Keratinocyte (primary cell): Measurements from ENCODE around the gene PARVA. TPM values are rescaled to one million over a fixed set of nuclear protein-coding genes. Genes with fewer than 3 reads are reported as not detected.

Experiments used
- DNase-seq: peaks from one replicate; pipeline ENCODE4 v3.0.0-alpha.2; 2011; ENCODE audit warnings: low read depth, missing footprints, low spot score
- FAIRE-seq: peaks from 2 replicates; lab custom pipeline; 2011; peaks lifted over from hg19 to GRCh38; lab: Jason Lieb, UNC
- H2AFZ ChIP-seq: 2 replicates; pipeline ENCODE4 v1.6.0; 2012; ENCODE audit warnings: low read length, control low read depth, inconsistent platforms; ENCODE audit not compliant: control insufficient read depth
- H3K27ac ChIP-seq: 2 replicates; pipeline ENCODE4 v1.5.1; 2011; ENCODE audit warnings: low read length; ENCODE audit not compliant: control insufficient read depth, insufficient read depth
- H3K27me3 ChIP-seq: 3 replicates; pipeline ENCODE4 v1.6.0; 2011; ENCODE audit warnings: low read length; ENCODE audit not compliant: control insufficient read depth, insufficient read depth; ENCODE audit errors: extremely low read depth
- H3K36me3 ChIP-seq, 2 experiments: 2 replicates in 1 of 2; 3 replicates in 1 of 2; pipeline ENCODE4 v1.5.1; 2011; ENCODE audit warnings: low read length in 2 of 2, mild to moderate bottlenecking in 1 of 2; ENCODE audit not compliant: control insufficient read depth in 2 of 2, insufficient read depth in 2 of 2; ENCODE audit errors: extremely low read depth in 1 of 2
- H3K4me1 ChIP-seq: 3 replicates; pipeline ENCODE4 v1.5.1; 2011; ENCODE audit warnings: low read length; ENCODE audit not compliant: control insufficient read depth, insufficient read depth; ENCODE audit errors: extremely low read depth
- H3K4me2 ChIP-seq: 3 replicates; pipeline ENCODE4 v1.6.0; 2011; ENCODE audit warnings: low read depth, low read length; ENCODE audit not compliant: control insufficient read depth, insufficient read depth; ENCODE audit errors: extremely low read depth
- H3K4me3 ChIP-seq, 3 experiments: fragments of 200-600 bp in 1 of 3; sonication (generic) in 1 of 3; 2 replicates in 2 of 3; 3 replicates in 1 of 3; pipeline ENCODE4 v1.5.1; 2011 to 2016; ENCODE audit warnings: low read length in 3 of 3, mild to moderate bottlenecking in 3 of 3, control low read depth in 2 of 3, inconsistent platforms in 1 of 3, low read depth in 1 of 3, mixed read lengths in 1 of 3, mixed run types in 1 of 3, moderate library complexity in 1 of 3; ENCODE audit not compliant: control insufficient read depth in 2 of 3, insufficient read depth in 2 of 3; ENCODE audit errors: extremely low read depth in 1 of 3
- H3K79me2 ChIP-seq: 2 replicates; pipeline ENCODE4 v1.6.0; 2012; ENCODE audit warnings: low read length; ENCODE audit not compliant: control insufficient read depth, insufficient read depth
- H3K9ac ChIP-seq: 3 replicates; pipeline ENCODE4 v1.6.0; 2011; ENCODE audit warnings: low read length; ENCODE audit not compliant: control insufficient read depth, insufficient read depth; ENCODE audit errors: extremely low read depth
- H3K9me1 ChIP-seq: 3 replicates; pipeline ENCODE4 v1.6.0; 2011; ENCODE audit warnings: low read length; ENCODE audit not compliant: control insufficient read depth, insufficient read depth; ENCODE audit errors: extremely low read depth
- H3K9me3 ChIP-seq: 2 replicates; pipeline ENCODE4 v1.5.1; 2012; ENCODE audit warnings: low read depth, low read length; ENCODE audit not compliant: control insufficient read depth
- H4K20me1 ChIP-seq: 3 replicates; pipeline ENCODE4 v1.6.0; 2011; ENCODE audit warnings: low read length; ENCODE audit not compliant: control insufficient read depth, insufficient read depth; ENCODE audit errors: extremely low read depth
- EZH2 ChIP-seq: IDR thresholded peaks from one replicate; pipeline ENCODE4 v1.6.1; 2012; ENCODE audit warnings: inconsistent platforms, mild to moderate bottlenecking, low read length, moderate library complexity
- dilution Hi-C: fragments of 300-500 bp; cut with MboI; formaldehyde crosslinking; loops from one replicate; pipeline ENCODE4 v1.7.0; 2020; ENCODE audit warnings: low sequenced_read_pairs; ENCODE audit not compliant: extremely low pct_ligation_motif_present
- polyA minus RNA-seq, 3 experiments: library from RNA; depleted of rRNA, polyadenylated mRNA; stranded (reverse); fragments of >200 nt; gene quantifications; 1 replicate in 1 of 3; 2 replicates in 1 of 3; 3 replicates in 1 of 3; pipeline ENCODE4 v1.2.3, GENCODE V29; 2011
- polyA plus RNA-seq, 5 experiments: library from polyadenylated mRNA; depleted of rRNA in 3 of 5; stranded (reverse) in 3 of 5; stranded (forward) in 1 of 5; unstranded in 1 of 5; fragments of >200 nt; gene quantifications; 1 replicate in 1 of 5; 2 replicates in 3 of 5; 3 replicates in 1 of 5; pipeline versions ENCODE4 v1.2.1 to v1.2.3, GENCODE V29; 2011 to 2012; ENCODE audit warnings: missing spikeins in 2 of 5, low read depth in 1 of 5, low replicate concordance in 1 of 5
- TF ChIP-seq, protein P1 (sequence below), 3 experiments: IDR thresholded peaks in 1 of 3; conservative IDR thresholded peaks in 1 of 3; optimal IDR thresholded peaks in 1 of 3; 2 replicates in 2 of 3; 3 replicates in 1 of 3; pipeline versions ENCODE3 to v1.5.1; 2011; ENCODE audit warnings: low read length in 3 of 3, mild to moderate bottlenecking in 3 of 3, moderate library complexity in 2 of 3, control low read depth in 1 of 3, inconsistent platforms in 1 of 3; ENCODE audit not compliant: insufficient read depth in 2 of 3; ENCODE audit errors: extremely low read depth in 1 of 3

PARVA gene, protein sequence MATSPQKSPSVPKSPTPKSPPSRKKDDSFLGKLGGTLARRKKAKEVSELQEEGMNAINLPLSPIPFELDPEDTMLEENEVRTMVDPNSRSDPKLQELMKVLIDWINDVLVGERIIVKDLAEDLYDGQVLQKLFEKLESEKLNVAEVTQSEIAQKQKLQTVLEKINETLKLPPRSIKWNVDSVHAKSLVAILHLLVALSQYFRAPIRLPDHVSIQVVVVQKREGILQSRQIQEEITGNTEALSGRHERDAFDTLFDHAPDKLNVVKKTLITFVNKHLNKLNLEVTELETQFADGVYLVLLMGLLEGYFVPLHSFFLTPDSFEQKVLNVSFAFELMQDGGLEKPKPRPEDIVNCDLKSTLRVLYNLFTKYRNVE
- polyA plus RNA-seq = 21.1 to 47.8 TPM (median 28.9 TPM) in 3 replicates
- 19.1 TPM for polyA plus RNA-seq (2011; ENCODE audit: low read depth)
- 37.9 and 50.8 TPM in 2 replicates for polyA plus RNA-seq (2011; cell fraction: cytosol; rRNA removed)
- polyA plus RNA-seq (2011; cell fraction: nucleus; rRNA removed) = 28.1 and 28.2 TPM in 2 replicates
- polyA plus RNA-seq (2012; ENCODE audit: low replicate concordance) = 18.1 and 37.9 TPM in 2 replicates
- 32.1 to 41.8 TPM (median 37.0 TPM) in 3 replicates for polyA minus RNA-seq
- polyA minus RNA-seq (2011; cell fraction: cytosol; rRNA and poly(A)+ RNA removed) = 27.6 TPM
- polyA minus RNA-seq (2011; cell fraction: nucleus; rRNA and poly(A)+ RNA removed) = 16.5 and 37.0 TPM in 2 replicates

DNA sequence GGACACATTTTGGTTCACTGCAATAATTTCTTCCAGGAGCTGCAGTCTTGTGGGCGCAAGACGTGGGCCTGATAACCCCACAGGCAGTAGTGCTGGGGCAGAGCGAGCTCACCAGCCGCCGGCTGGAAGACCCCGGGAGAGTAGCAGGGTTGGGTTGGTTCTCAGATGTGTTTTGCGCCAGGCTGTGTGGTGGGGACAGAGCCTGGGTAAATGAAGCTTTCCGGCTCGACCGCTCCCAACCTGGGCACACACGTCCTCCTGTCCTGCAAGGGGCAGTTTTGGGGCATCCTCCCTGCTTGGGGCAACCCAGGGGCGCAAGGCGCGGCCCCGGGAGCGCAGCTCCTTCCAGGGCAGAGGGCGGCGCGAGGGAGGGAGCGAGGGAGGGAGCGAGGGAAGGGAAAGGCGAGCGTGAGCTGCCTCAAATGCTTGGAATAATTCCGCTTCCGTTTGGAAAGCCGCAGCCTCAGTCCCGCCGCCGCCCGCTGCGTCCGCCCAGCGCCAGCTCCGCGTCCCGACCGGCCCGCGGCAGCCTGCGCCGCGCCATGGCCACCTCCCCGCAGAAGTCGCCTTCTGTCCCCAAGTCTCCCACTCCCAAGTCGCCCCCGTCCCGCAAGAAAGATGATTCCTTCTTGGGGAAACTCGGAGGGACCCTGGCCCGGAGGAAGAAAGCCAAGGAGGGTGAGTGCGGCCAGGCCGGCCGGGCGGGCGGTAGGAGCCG, at the start of gene PARVA:
PARVA (plus strand) TSS at position 466 of the 718 bp plus-strand sequence; CDS start at position 543, 77 bp downstream.
- peaks cover 23% of the 10 kb centered on the region for H3K4me1 ChIP-seq
- peak within 1 kb of the TSS; percentile 45 to 78 (median 73) for H3K4me3 ChIP-seq
- peak within 1 kb of the TSS; percentile 78 for H2AFZ ChIP-seq
- dilution Hi-C loops = no loop called here
- H3K4me2 ChIP-seq = peak within 1 kb of the TSS; percentile 83
- no peaks in the 10 kb centered on the region for H3K9me1 ChIP-seq
- FAIRE-seq (no peak), DNase-seq (no peak)
- H3K9ac ChIP-seq = peak within 1 kb of the TSS; percentile 82
- no peaks in the 10 kb centered on the region for H3K27me3 ChIP-seq
- no peaks in the 10 kb centered on the region for H3K9me3 ChIP-seq
- peaks cover 3% of the 10 kb centered on the region for H4K20me1 ChIP-seq
- peaks cover 0 to 3% of the 10 kb centered on the region in 2 experiments for H3K36me3 ChIP-seq
- TF ChIP-seq, protein P1, sequence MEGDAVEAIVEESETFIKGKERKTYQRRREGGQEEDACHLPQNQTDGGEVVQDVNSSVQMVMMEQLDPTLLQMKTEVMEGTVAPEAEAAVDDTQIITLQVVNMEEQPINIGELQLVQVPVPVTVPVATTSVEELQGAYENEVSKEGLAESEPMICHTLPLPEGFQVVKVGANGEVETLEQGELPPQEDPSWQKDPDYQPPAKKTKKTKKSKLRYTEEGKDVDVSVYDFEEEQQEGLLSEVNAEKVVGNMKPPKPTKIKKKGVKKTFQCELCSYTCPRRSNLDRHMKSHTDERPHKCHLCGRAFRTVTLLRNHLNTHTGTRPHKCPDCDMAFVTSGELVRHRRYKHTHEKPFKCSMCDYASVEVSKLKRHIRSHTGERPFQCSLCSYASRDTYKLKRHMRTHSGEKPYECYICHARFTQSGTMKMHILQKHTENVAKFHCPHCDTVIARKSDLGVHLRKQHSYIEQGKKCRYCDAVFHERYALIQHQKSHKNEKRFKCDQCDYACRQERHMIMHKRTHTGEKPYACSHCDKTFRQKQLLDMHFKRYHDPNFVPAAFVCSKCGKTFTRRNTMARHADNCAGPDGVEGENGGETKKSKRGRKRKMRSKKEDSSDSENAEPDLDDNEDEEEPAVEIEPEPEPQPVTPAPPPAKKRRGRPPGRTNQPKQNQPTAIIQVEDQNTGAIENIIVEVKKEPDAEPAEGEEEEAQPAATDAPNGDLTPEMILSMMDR (optimal IDR thresholded peaks at IDR 0.05 in 1 of 3, IDR thresholded peaks at IDR 0.05 in 1 of 3, conservative IDR thresholded peaks at IDR 0.05 in 1 of 3; ENCODE audit: extremely low read depth in 1 of 3, insufficient read depth in 2 of 3, low read length in 3 of 3) = no peak
- no peak for TF ChIP-seq EZH2
- peaks cover 27% of the 10 kb centered on the region for H3K79me2 ChIP-seq
- H3K27ac ChIP-seq = peak within 1 kb of the TSS; percentile 84

DNA sequence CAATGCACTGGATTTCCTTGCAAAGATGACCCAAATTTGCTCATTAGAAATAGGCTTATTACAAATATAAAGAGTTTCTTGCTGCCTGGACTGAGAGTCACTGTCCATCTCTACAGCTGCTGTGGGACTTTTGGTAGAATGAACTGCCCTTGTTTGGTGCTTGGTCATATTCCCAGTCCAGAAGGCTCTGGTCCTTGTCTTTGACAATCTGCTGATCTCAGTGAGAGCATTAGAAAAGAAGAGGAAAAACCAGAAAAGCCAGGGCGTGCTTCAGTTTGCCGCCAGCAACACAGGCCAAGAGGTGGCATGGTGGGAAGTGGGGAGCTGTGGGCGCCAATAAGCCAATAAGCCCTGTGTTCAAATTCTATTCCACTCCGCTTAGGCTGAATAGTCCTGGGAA, 48.2 kb upstream of the PARVA start:
- TF ChIP-seq, protein P1 (optimal IDR thresholded peaks at IDR 0.05 in 1 of 3, IDR thresholded peaks at IDR 0.05 in 1 of 3, conservative IDR thresholded peaks at IDR 0.05 in 1 of 3; ENCODE audit: extremely low read depth in 1 of 3, insufficient read depth in 2 of 3, low read length in 3 of 3) = no peak
- no peak for TF ChIP-seq EZH2
- DNase-seq (no peak), FAIRE-seq (no peak)
- peaks cover 34 to 35% of the 10 kb centered on the region in 2 experiments for H3K36me3 ChIP-seq
- no peak overlapping the region for H2AFZ ChIP-seq
- no peak overlapping the region for H3K4me2 ChIP-seq
- no peak overlapping the region for H3K9ac ChIP-seq
- H3K9me3 ChIP-seq = no peaks in the 10 kb centered on the region
- no peak overlapping the region for H3K4me3 ChIP-seq
- H3K9me1 ChIP-seq = no peaks in the 10 kb centered on the region
- no peaks in the 10 kb centered on the region for H3K79me2 ChIP-seq
- H3K4me1 ChIP-seq = no peaks in the 10 kb centered on the region
- H3K27ac ChIP-seq = no peak overlapping the region
- H3K27me3 ChIP-seq = no peaks in the 10 kb centered on the region
- dilution Hi-C loops = no loop called here
- H4K20me1 ChIP-seq = no peaks in the 10 kb centered on the region
